PFSK-1 (cell line): Measurements from ENCODE around the gene HLA-C.

Experiments used
- FOXP2 ChIP-seq: optimal IDR thresholded peaks from 2 replicates; pipeline ENCODE3; 2011; ENCODE audit warnings: borderline replicate concordance, control low read depth, inconsistent platforms; ENCODE audit not compliant: insufficient read depth; ENCODE audit errors: extremely low read length, extremely low read depth
- POLR2AphosphoS5 ChIP-seq: IDR thresholded peaks from 2 replicates; pipeline ENCODE4 v1.6.1; 2012; ENCODE audit warnings: low read depth, mild to moderate bottlenecking, control low read depth, low read length, moderate library complexity
- SIN3A ChIP-seq: IDR thresholded peaks from 2 replicates; pipeline ENCODE4 v1.6.1; 2012; ENCODE audit warnings: mild to moderate bottlenecking, low read length, moderate library complexity, borderline replicate concordance; ENCODE audit not compliant: insufficient read depth
- TAF1 ChIP-seq: IDR thresholded peaks from 2 replicates; pipeline ENCODE4 v1.6.1; 2012; ENCODE audit warnings: low read length, control low read depth, borderline replicate concordance; ENCODE audit not compliant: insufficient read depth
- TF ChIP-seq, protein P1 (sequence below), 2 experiments: IDR thresholded peaks; 2 replicates each; pipeline versions ENCODE4 v1.6.1 to v1.8.0; 2011 to 2012; ENCODE audit warnings: low read depth in 2 of 2, low read length in 2 of 2, control low read depth in 1 of 2, inconsistent platforms in 1 of 2, mild to moderate bottlenecking in 1 of 2, moderate library complexity in 1 of 2; ENCODE audit not compliant: insufficient read depth in 1 of 2

Gene HLA-C

DNA sequence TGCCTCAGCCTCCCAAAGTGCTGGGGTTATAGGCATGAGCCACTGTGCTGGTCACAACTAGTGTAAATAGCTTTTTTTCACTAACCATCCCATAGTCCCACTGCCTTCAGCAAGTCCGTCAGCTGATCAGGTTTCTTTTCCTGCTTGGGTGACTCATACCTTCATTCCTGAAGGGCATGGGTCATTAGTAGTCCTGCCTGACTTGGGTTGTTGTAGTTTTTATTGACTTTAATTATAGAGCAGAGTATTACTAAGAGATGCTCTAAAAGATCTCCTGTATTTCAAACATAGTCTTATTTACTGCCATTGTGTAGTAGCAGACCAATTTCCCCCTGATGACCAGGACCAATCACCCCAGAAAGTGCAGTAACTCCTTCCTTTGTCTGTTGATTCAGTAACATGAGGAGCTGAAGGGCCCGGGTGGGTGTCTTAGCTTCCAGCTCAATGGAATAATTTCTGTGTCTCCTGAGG lies 25.8 kb downstream of the HLA-C start:
- TF ChIP-seq, protein P1, sequence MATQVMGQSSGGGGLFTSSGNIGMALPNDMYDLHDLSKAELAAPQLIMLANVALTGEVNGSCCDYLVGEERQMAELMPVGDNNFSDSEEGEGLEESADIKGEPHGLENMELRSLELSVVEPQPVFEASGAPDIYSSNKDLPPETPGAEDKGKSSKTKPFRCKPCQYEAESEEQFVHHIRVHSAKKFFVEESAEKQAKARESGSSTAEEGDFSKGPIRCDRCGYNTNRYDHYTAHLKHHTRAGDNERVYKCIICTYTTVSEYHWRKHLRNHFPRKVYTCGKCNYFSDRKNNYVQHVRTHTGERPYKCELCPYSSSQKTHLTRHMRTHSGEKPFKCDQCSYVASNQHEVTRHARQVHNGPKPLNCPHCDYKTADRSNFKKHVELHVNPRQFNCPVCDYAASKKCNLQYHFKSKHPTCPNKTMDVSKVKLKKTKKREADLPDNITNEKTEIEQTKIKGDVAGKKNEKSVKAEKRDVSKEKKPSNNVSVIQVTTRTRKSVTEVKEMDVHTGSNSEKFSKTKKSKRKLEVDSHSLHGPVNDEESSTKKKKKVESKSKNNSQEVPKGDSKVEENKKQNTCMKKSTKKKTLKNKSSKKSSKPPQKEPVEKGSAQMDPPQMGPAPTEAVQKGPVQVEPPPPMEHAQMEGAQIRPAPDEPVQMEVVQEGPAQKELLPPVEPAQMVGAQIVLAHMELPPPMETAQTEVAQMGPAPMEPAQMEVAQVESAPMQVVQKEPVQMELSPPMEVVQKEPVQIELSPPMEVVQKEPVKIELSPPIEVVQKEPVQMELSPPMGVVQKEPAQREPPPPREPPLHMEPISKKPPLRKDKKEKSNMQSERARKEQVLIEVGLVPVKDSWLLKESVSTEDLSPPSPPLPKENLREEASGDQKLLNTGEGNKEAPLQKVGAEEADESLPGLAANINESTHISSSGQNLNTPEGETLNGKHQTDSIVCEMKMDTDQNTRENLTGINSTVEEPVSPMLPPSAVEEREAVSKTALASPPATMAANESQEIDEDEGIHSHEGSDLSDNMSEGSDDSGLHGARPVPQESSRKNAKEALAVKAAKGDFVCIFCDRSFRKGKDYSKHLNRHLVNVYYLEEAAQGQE (IDR thresholded peaks at IDR 0.05; ENCODE audit: insufficient read depth in 1 of 2, low read depth in 2 of 2, low read length in 2 of 2): no peak
- TF ChIP-seq TAF1 (no peak), POLR2AphosphoS5 (no peak), FOXP2 (no peak), SIN3A (peak; percentile 37; the same call in 1 of the 2 replicates)

DNA sequence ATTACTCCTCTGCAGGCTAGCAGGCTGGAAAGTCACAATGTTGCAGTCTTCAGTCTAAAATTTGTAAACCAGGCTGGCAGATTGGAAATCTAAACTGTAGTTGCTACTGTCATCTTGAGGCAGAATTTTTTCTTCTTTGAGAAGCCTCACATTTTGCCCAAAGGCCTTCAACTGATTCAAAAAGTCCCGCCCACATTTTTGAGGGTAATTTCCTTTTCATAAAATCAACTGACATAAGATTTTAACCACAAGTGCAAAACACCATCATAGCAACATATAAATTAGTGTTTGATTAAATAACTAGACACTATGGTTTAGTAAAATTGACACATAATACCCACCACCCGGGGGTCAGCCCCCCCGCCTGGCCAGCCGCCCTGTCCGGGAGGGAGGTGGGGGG lies 28.4 kb downstream of the HLA-C start:
- TF ChIP-seq POLR2AphosphoS5 (no peak), TAF1 (no peak), FOXP2 (no peak), SIN3A (no peak)
- TF ChIP-seq, protein P1 (IDR thresholded peaks at IDR 0.05; ENCODE audit: insufficient read depth in 1 of 2, low read depth in 2 of 2, low read length in 2 of 2): no peak

DNA sequence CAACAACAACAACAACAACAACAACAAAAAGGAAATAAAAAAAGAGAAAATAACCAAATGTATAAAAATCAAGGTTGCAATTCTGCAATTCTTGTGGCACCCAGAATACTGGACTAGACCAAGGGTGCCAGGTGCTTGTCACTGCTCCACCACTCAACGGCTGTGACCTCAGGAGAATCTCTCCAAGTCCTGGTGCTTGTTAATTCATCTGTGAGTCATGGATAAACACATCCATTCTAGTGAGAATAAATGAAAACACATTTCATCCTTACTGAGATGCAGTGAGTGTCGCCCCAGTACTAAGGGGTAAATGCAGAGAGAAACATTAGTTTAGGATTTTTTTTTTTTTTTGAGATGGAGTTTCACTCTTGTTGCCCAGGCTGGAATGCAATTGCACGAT lies 32.0 kb downstream of the HLA-C start:
- TF ChIP-seq POLR2AphosphoS5 (no peak), FOXP2 (no peak), SIN3A (no peak), TAF1 (no peak)
- TF ChIP-seq, protein P1 (IDR thresholded peaks at IDR 0.05; ENCODE audit: insufficient read depth in 1 of 2, low read depth in 2 of 2, low read length in 2 of 2): no peak

DNA sequence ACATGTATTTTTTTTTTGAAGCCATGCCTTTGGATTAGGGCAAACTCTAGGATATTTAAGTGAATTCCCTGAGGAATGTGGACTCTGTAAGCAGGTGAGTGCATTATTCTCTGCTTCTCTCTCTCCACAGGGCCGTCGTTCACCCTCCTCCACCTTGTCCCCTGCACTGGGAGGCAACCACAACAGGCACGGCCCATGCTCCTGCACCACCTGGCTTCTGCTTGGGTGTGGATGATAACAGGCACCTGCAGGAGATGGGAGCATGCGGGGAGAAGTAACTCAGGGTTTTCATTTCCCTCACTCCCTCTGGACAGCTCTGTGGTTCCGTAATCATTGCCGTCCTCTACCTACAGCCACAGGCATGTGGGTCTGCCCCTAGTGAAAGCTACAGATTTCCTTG lies 43.4 kb downstream of the HLA-C start:
- TF ChIP-seq SIN3A: no peak
- TF ChIP-seq POLR2AphosphoS5: no peak
- TF ChIP-seq FOXP2: no peak
- TF ChIP-seq, protein P1 (IDR thresholded peaks at IDR 0.05; ENCODE audit: insufficient read depth in 1 of 2, low read depth in 2 of 2, low read length in 2 of 2): no peak
- no peak for TF ChIP-seq TAF1

DNA sequence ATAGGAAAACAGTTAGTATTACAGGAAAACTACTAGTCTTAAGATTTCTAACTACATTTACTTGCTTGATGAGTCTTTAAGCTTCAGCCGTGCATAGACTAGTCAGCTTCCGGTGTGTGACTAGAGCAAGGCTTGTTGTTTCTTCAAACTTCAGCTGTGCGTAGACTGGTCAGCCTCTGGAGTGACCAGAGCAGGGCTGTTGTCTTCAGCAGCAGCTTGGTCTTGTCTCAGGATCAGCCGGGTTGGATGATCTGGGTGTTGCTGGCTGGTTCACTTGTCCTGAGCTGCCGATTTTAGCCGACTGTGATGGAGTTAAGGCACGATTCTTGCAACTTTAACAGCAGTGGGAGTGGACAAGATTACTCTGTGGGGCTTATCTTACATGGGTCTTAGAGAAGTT lies 44.7 kb downstream of the HLA-C start:
- TF ChIP-seq FOXP2 (no peak), POLR2AphosphoS5 (no peak), SIN3A (no peak), TAF1 (no peak)
- TF ChIP-seq, protein P1 (IDR thresholded peaks at IDR 0.05; ENCODE audit: insufficient read depth in 1 of 2, low read depth in 2 of 2, low read length in 2 of 2): no peak
